Measurements from ENCODE around the gene ADPGK.

The ADPGK gene

GRCh38 chr15:72797834-72798233 is 14.3 kb upstream of the ADPGK start:
- DNase-seq (ENCODE audit: low read depth) = no peak
- no peak for TF ChIP-seq CTCF (conservative IDR thresholded peaks at IDR 0.05; ENCODE audit: low read depth, low read length)

DNA sequence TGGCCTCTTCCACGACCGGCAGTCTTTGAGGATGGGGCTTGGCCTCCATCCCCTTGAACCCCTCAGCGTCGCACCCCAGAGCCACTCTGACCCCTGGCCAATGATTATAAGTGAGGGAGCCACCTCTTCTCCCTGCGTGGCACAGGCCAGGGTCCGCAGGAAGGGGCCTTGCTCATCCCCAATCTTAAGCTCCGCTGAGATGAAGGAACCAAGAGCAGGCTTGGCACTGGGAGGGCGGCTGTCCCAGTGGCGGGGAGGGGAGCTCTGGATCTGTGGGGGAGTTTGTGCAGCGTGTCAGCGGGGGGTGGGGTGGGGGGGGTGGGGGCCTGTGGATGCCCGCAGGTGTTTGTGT is 13.8 kb upstream of the ADPGK start:
- TF ChIP-seq CTCF (conservative IDR thresholded peaks at IDR 0.05; ENCODE audit: low read depth, low read length) = no peak
- peak overlapping the region; percentile 63 for H3K4me3 ChIP-seq (ENCODE audit: low read depth, low read length)
- DNase-seq (ENCODE audit: low read depth) = no peak

More at GRCh38 chr15:72797834-72798233, 14.3 kb upstream of the ADPGK start:
- no peak overlapping the region for H3K4me3 ChIP-seq (ENCODE audit: low read depth, low read length)

DNA sequence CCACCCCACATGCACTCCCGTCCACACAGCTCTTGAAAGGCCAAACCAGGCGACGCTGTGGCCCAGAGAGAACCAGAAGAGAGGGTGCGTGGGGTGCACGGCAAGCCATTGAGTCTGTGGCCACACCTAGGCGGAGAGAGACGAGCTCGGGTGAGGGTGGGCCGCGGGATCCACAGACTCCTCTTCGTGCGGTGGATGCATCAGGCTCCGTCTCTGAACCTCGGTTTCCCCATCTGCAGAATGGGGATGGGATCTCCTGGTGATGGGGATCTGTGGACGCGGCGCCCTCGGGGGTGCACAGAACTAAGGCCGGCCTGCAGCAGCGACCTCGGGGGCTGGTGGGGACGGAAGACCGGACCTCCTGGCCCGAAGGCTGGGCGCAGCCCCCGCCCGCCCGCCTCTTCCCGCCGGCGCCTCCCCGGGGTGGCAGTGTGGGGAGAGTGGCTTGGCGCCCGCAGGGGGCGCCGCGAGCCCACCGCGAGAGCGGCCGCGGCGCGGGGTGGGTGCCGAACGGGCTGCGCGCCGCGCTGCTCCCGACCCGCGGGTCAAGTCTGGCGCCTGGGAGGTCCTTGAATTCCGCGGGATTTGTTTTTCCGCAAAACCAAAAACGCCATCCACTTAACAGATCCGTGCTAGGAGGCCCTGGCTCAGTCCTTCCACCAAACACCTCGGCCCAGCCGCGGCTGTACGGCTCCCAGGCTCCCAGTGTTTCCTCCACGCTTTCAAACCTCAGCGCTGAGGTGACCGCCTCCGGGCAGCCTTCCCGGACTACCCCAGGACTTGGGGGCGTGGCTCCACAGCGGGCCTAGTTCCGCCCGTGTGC is 13.2 kb upstream of the ADPGK start:
- TF ChIP-seq CTCF (conservative IDR thresholded peaks at IDR 0.05; ENCODE audit: low read depth, low read length) = no peak
- H3K4me3 ChIP-seq (ENCODE audit: low read depth, low read length) = peak overlapping the region; percentile 63
- peak; percentile 33 for DNase-seq (ENCODE audit: low read depth)

- DNase-seq (ENCODE audit: low read depth) = no peak
- no peak overlapping the region for H3K4me3 ChIP-seq (ENCODE audit: low read depth, low read length)
- no peak for TF ChIP-seq CTCF (conservative IDR thresholded peaks at IDR 0.05; ENCODE audit: low read depth, low read length)
Observed at GRCh38 chr15:72796210-72796514, 12.6 kb upstream of the ADPGK start.

DNA sequence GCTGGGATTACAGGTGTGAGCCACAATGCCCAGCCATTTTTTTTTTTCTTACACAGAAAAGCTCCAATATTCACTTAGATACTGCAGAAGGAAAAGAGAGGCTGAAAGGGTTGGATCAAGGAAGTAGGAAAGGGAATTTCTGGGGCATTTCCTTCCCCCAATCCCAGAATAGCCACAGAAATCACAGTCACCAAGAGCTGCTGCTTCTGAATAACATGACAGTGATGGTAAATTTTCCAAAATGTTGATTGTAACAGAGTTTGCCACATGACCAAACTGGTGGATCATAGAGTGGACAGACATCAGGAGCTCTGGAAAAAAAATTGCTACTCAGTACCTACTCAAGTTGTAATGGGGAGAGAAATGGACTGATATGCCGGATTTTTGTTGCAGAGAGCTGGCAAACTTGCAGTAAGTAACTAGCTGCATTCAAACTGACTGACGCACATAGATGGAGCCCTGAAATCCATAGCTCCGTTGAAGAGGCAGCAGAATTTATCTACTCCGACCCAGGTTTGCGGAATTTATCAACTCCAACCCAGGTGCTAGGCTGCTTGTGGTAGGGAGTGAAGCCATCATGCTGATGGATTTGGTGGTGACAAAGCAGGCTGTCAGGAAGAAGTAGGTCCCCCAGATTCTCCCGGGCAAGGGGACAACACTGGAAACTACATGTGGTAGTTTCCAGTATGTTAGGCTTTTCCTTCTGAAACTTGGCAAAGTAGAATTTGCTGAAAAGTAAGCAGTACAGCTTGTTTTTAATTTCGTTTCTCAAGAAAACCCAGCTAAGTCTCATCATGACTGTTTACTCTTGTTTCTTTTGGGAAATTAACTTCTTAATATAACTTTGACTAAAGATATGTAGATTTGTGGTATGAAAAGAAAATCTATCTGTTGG is 10.5 kb upstream of the ADPGK start:
- DNase-seq (ENCODE audit: low read depth) = no peak
- H3K4me3 ChIP-seq (ENCODE audit: low read depth, low read length) = no peak overlapping the region
- TF ChIP-seq CTCF (conservative IDR thresholded peaks at IDR 0.05; ENCODE audit: low read depth, low read length) = no peak

DNA sequence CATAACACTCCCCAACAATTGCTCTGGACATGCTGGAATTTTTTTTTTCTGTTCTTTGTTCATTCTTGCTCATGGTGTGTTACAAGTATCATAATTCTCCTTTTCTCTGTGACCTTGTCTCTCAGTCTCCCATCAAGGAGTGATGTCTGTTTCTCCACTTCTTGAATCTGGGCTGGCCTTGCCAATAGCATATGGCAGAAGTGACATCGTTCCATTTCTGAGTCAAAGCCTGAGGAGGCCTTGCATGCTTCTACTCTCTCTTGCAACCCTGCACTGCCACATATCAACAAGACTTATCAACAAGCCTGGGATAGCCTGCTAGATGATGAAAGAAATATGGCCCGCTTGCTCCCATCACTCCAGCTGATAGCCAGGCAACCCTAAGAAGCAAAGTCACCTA is 8.9 kb upstream of the ADPGK start:
- DNase-seq (ENCODE audit: low read depth) = no peak
- no peak for TF ChIP-seq CTCF (conservative IDR thresholded peaks at IDR 0.05; ENCODE audit: low read depth, low read length)
- no peak overlapping the region for H3K4me3 ChIP-seq (ENCODE audit: low read depth, low read length)
